Stimulated activated CD8-positive, alpha-beta memory T cell treated with anti-CD3 and anti-CD28 coated beads, Interleukin-4, amount 100 ng/mL, for 24 hours (primary cell): ENCODE results near the gene UGT1A6.

Source experiments
- DNase-seq: peaks from one replicate; pipeline ENCODE4 v3.0.0-alpha.2; 2020; ENCODE audit warnings: low read depth

Gene UGT1A6

GRCh38 chr2:233802132-233802815, 109.6 kb downstream of the UGT1A6 start:
- no peak for DNase-seq

GRCh38 chr2:233803292-233803911, 110.7 kb downstream of the UGT1A6 start:
- DNase-seq = no peak

GRCh38 chr2:233803994-233804393, 111.3 kb downstream of the UGT1A6 start:
- no peak for DNase-seq

- DNase-seq = no peak
These were observed 114.7 kb downstream of the UGT1A6 start for GRCh38 chr2:233807215-233807865.

- DNase-seq = no peak
These were observed 115.6 kb downstream of the UGT1A6 start for GRCh38 chr2:233807966-233808935.

GRCh38 chr2:233810385-233810784, 117.7 kb downstream of the UGT1A6 start:
- DNase-seq = no peak

- no peak for DNase-seq
These were observed 118.4 kb downstream of the UGT1A6 start for GRCh38 chr2:233811087-233811486.

- DNase-seq = no peak
These were observed 119.0 kb downstream of the UGT1A6 start for GRCh38 chr2:233811732-233812131.

GRCh38 chr2:233813236-233814055, 120.8 kb downstream of the UGT1A6 start:
- no peak for DNase-seq

GRCh38 chr2:233814056-233814835, 121.6 kb downstream of the UGT1A6 start:
- no peak for DNase-seq

GRCh38 chr2:233815861-233816260, 123.2 kb downstream of the UGT1A6 start:
- no peak for DNase-seq

- no peak for DNase-seq
These were observed 123.6 kb downstream of the UGT1A6 start for GRCh38 chr2:233816334-233816733.

GRCh38 chr2:233816771-233817170, 124.1 kb downstream of the UGT1A6 start:
- no peak for DNase-seq

- DNase-seq = no peak
These were observed 124.7 kb downstream of the UGT1A6 start for GRCh38 chr2:233817361-233817911.

- no peak for DNase-seq
These were observed 125.4 kb downstream of the UGT1A6 start for GRCh38 chr2:233817995-233818638.

GRCh38 chr2:233818639-233819621, 126.2 kb downstream of the UGT1A6 start:
- DNase-seq = no peak

GRCh38 chr2:233819884-233820773, 127.4 kb downstream of the UGT1A6 start:
- DNase-seq = no peak

GRCh38 chr2:233820774-233821105, 128.1 kb downstream of the UGT1A6 start:
- no peak for DNase-seq
